IMR-90 (cell line): ENCODE results near the gene CYP24A1. TPM values are rescaled to one million over a fixed set of nuclear protein-coding genes. Genes with fewer than 3 reads are reported as not detected.

ENCODE experiments used
- ATAC-seq: fragments of 200-7000 bp; cut with Tn5 transposase; 2 replicates; pipeline ENCODE4 v1.9.1; 2020; ENCODE audit warnings: low read depth, mild to moderate bottlenecking, moderate library complexity
- BruUV-seq: library from RNA; stranded (reverse); fragments of 400-500 nt; replicated peaks from 2 replicates; lab custom pipeline; 2021; lab: Mats Ljungman, UMichigan
- CTCF ChIA-PET: fragments of 300-600 bp; formaldehyde crosslinking; extraction: SDS; loops from one replicate; lab custom pipeline; 2021; ENCODE audit warnings: antibody characterized with exemption; lab: Yijun Ruan, JAX
- POLR2A ChIA-PET: fragments of 300-600 bp; sonication (Branson Sonifier 250); formaldehyde crosslinking; loops from one replicate; lab custom pipeline; 2022; ENCODE audit warnings: antibody characterized with exemption; ENCODE audit not compliant: unreplicated experiment; lab: Charles Lee
- DNase-seq: peaks from one replicate; pipeline ENCODE4 v3.0.0; 2013
- H2AFZ ChIP-seq: replicated peaks from 2 replicates; pipeline ENCODE3; 2013; ENCODE audit warnings: low read length, mild to moderate bottlenecking; ENCODE audit not compliant: poor library complexity
- H2AK5ac ChIP-seq: 2 replicates; pipeline ENCODE4 v1.6.1; 2013; ENCODE audit warnings: low read depth, low read length, inconsistent platforms
- H2AK9ac ChIP-seq: replicated peaks from 2 replicates; pipeline ENCODE3; 2013; ENCODE audit warnings: mild to moderate bottlenecking, low read depth, low read length, moderate library complexity; ENCODE audit not compliant: poor library complexity
- H2BK120ac ChIP-seq: 2 replicates; pipeline ENCODE4 v1.6.1; 2013; ENCODE audit warnings: low read depth, low read length, inconsistent platforms
- H2BK15ac ChIP-seq: 3 replicates; pipeline ENCODE4 v1.6.1; 2013; ENCODE audit warnings: low read depth, low read length, inconsistent platforms
- H2BK20ac ChIP-seq: 2 replicates; pipeline ENCODE4 v1.6.1; 2013; ENCODE audit warnings: low read depth, mild to moderate bottlenecking, inconsistent platforms, low read length, moderate library complexity
- H2BK5ac ChIP-seq: 2 replicates; pipeline ENCODE4 v1.6.1; 2013; ENCODE audit warnings: mild to moderate bottlenecking, low read depth, low read length, inconsistent platforms; ENCODE audit not compliant: poor library complexity, severe bottlenecking
- H3K14ac ChIP-seq: replicated peaks from 2 replicates; pipeline ENCODE4 v1.6.1; 2013; ENCODE audit warnings: low read depth, low read length, inconsistent platforms
- H3K18ac ChIP-seq: 2 replicates; pipeline ENCODE4 v1.6.1; 2013; ENCODE audit warnings: low read depth, low read length, control low read depth
- H3K23ac ChIP-seq: 2 replicates; pipeline ENCODE4 v1.6.1; 2013; ENCODE audit warnings: low read depth, low read length, inconsistent platforms
- H3K27ac ChIP-seq: 2 replicates; pipeline ENCODE4 v1.5.1; 2013; ENCODE audit warnings: mild to moderate bottlenecking, control low read depth, low read length; ENCODE audit not compliant: insufficient read depth
- H3K27me3 ChIP-seq: 2 replicates; pipeline ENCODE4 v1.6.1; 2013; ENCODE audit warnings: low read length; ENCODE audit not compliant: control insufficient read depth, insufficient read depth
- H3K36me3 ChIP-seq: 2 replicates; pipeline ENCODE4 v1.6.1; 2013; ENCODE audit warnings: low read length, mixed read lengths; ENCODE audit not compliant: control insufficient read depth, insufficient read depth
- H3K4ac ChIP-seq: 2 replicates; pipeline ENCODE4 v1.6.1; 2013; ENCODE audit warnings: low read depth, low read length, inconsistent platforms
- H3K4me1 ChIP-seq: 2 replicates; pipeline ENCODE4 v1.6.1; 2013; ENCODE audit warnings: low read length, mixed read lengths; ENCODE audit not compliant: control insufficient read depth, insufficient read depth
- H3K4me2 ChIP-seq: 2 replicates; pipeline ENCODE4 v1.6.1; 2013; ENCODE audit warnings: low read depth, mild to moderate bottlenecking, control low read depth, low read length, moderate library complexity
- H3K4me3 ChIP-seq: 2 replicates; pipeline ENCODE4 v1.5.1; 2013; ENCODE audit warnings: low read depth, mild to moderate bottlenecking, control low read depth, low read length, moderate library complexity; ENCODE audit not compliant: insufficient read depth
- H3K56ac ChIP-seq: 2 replicates; pipeline ENCODE4 v1.6.1; 2013; ENCODE audit warnings: low read length, inconsistent platforms; ENCODE audit not compliant: insufficient read depth; ENCODE audit errors: extremely low read depth
- H3K79me1 ChIP-seq, 2 experiments: 2 replicates each; pipeline ENCODE4 v1.6.1; 2013; ENCODE audit warnings: low read length in 2 of 2, inconsistent platforms in 1 of 2, low read depth in 1 of 2
- H3K9ac ChIP-seq: 2 replicates; pipeline ENCODE4 v1.6.1; 2013; ENCODE audit warnings: low read depth, low read length, control low read depth
- H3K9me1 ChIP-seq: 2 replicates; pipeline ENCODE4 v1.6.1; 2013; ENCODE audit warnings: low read length, inconsistent platforms; ENCODE audit not compliant: insufficient read depth
- H3K9me3 ChIP-seq: 2 replicates; pipeline ENCODE4 v1.6.1; 2013; ENCODE audit warnings: low read length; ENCODE audit not compliant: control insufficient read depth, insufficient read depth
- H4K20me1 ChIP-seq: 2 replicates; pipeline ENCODE4 v1.6.1; 2013; ENCODE audit warnings: low read length, inconsistent platforms; ENCODE audit not compliant: insufficient read depth
- H4K5ac ChIP-seq: 2 replicates; pipeline ENCODE4 v1.6.1; 2013; ENCODE audit warnings: mild to moderate bottlenecking, low read depth, low read length, control low read depth
- H4K8ac ChIP-seq, 2 experiments: 2 replicates each; pipeline ENCODE4 v1.6.1; 2013; ENCODE audit warnings: low read depth in 2 of 2, low read length in 2 of 2, control low read depth in 1 of 2, inconsistent platforms in 1 of 2
- H4K91ac ChIP-seq: 2 replicates; pipeline ENCODE4 v1.6.1; 2013; ENCODE audit warnings: low read depth, low read length, inconsistent platforms; ENCODE audit not compliant: insufficient read depth
- BHLHE40 ChIP-seq: fragments of 150-350 bp; IDR thresholded peaks from 2 replicates; pipeline ENCODE4 v1.6.1; 2016; ENCODE audit warnings: mild to moderate bottlenecking, low read depth, low read length
- CEBPB ChIP-seq: IDR thresholded peaks from 2 replicates; pipeline ENCODE4 v1.6.1; 2012; ENCODE audit warnings: low read depth, low read length, improper control_type of control experiment
- CHD1 ChIP-seq: IDR thresholded peaks from 2 replicates; pipeline ENCODE4 v1.6.1; 2012; ENCODE audit warnings: low read depth, low read length, improper control_type of control experiment
- CTCF ChIP-seq: conservative IDR thresholded peaks from 2 replicates; pipeline ENCODE4 v1.5.1; 2012; ENCODE audit warnings: mild to moderate bottlenecking, low read depth, low read length, improper control_type of control experiment
- ELK1 ChIP-seq: fragments of 150-350 bp; IDR thresholded peaks from 2 replicates; pipeline ENCODE4 v1.6.1; 2016; ENCODE audit warnings: low read depth, mild to moderate bottlenecking, low read length, moderate library complexity, borderline replicate concordance
- FOS ChIP-seq: fragments of 150-350 bp; IDR thresholded peaks from 2 replicates; pipeline ENCODE4 v1.6.1; 2016; ENCODE audit warnings: low read depth, low read length
- MAFK ChIP-seq: IDR thresholded peaks from 2 replicates; pipeline ENCODE4 v1.6.1; 2012; ENCODE audit warnings: low read depth, low read length, improper control_type of control experiment
- MAZ ChIP-seq: IDR thresholded peaks from 2 replicates; pipeline ENCODE4 v1.6.1; 2012; ENCODE audit warnings: low read depth, mild to moderate bottlenecking, low read length, improper control_type of control experiment, moderate library complexity, borderline replicate concordance
- MXI1 ChIP-seq: IDR thresholded peaks from 2 replicates; pipeline ENCODE4 v1.6.1; 2012; ENCODE audit warnings: low read depth, mild to moderate bottlenecking, low read length, moderate library complexity, borderline replicate concordance
- POLR2A ChIP-seq: IDR thresholded peaks from 2 replicates; pipeline ENCODE4 v1.6.1; 2012; ENCODE audit warnings: mild to moderate bottlenecking, low read depth, low read length
- RAD21 ChIP-seq: IDR thresholded peaks from 2 replicates; pipeline ENCODE4 v1.6.1; 2012; ENCODE audit warnings: low read length, improper control_type of control experiment
- RCOR1 ChIP-seq: IDR thresholded peaks from 2 replicates; pipeline ENCODE4 v1.6.1; 2012; ENCODE audit warnings: mild to moderate bottlenecking, low read length, improper control_type of control experiment; ENCODE audit not compliant: insufficient replicate concordance
- RFX5 ChIP-seq: IDR thresholded peaks from 2 replicates; pipeline ENCODE4 v1.8.0; 2012; ENCODE audit warnings: low read depth, mild to moderate bottlenecking, low read length, moderate library complexity
- SMC3 ChIP-seq: fragments of 150-350 bp; IDR thresholded peaks from 2 replicates; pipeline ENCODE4 v1.6.1; 2016; ENCODE audit warnings: low read depth, mild to moderate bottlenecking, antibody characterized with exemption, low read length, moderate library complexity
- WGBS, 2 experiments: methylation state at CpG; one replicate each; pipeline versions ENCODE4 v1.1.5 to v1.1.7; 2013; ENCODE audit warnings: missing lambda C conversion rate in 2 of 2; ENCODE audit not compliant: insufficient read length in 1 of 2; ENCODE audit errors: extremely low coverage in 2 of 2; 5-methylcytosine and 5-hydroxymethylcytosine counted together
- dilution Hi-C: fragments of 300-500 bp; cut with HindIII; formaldehyde crosslinking; loops from one replicate; pipeline ENCODE4 v1.14.3; 2018; ENCODE audit warnings: low sequenced_read_pairs; ENCODE audit not compliant: unreplicated experiment
- in situ Hi-C: fragments of 300-500 bp; cut with MboI; formaldehyde crosslinking; loops from 3 replicates; pipeline ENCODE4 v1.14.3; 2019; ENCODE audit warnings: low sequenced_read_pairs, inconsistent platforms, mixed read lengths
- intact Hi-C: fragments of 100-400 bp; cut with micrococcal nuclease; formaldehyde crosslinking; loops from 2 replicates; pipeline ENCODE4 v1.10.0; 2022
- polyA plus RNA-seq, 3 experiments: library from polyadenylated mRNA; depleted of rRNA; stranded (reverse); fragments of >200 nt; gene quantifications; 2 replicates each; pipeline ENCODE4 v1.2.3, GENCODE V29; 2012; ENCODE audit warnings: low replicate concordance in 1 of 3
- total RNA-seq: library from RNA; depleted of rRNA; stranded (reverse); fragments of >200 nt; gene quantifications from 2 replicates; pipeline ENCODE4 v1.2.3, GENCODE V29; 2012
- TF ChIP-seq, protein P1 (sequence below): fragments of 150-350 bp; IDR thresholded peaks from 2 replicates; pipeline ENCODE4 v1.6.1; 2017; ENCODE audit warnings: mild to moderate bottlenecking, antibody characterized with exemption, low read length, low read depth

Gene CYP24A1
- total and polyA plus RNA-seq, 2 of the 4 experiments (the other 2 are of a cell fraction): not detected

- Histone ChIP-seq H3K27me3 (peaks cover 10% of the 10 kb centered on the region; the same call in 1 of the 2 replicates), H3K23ac (no peak overlapping the region), H3K9me3 (no peaks in the 10 kb centered on the region), H3K36me3 (no peaks in the 10 kb centered on the region), H4K5ac (no peak overlapping the region), H4K8ac (no peak overlapping the region), H3K4me2 (no peak overlapping the region), H2BK15ac (no peak overlapping the region), H3K4ac (no peak overlapping the region), H2AK5ac (no peak overlapping the region), H2BK5ac (no peak overlapping the region), H3K79me1 (no peaks in the 10 kb centered on the region), H3K27ac (no peak overlapping the region), H3K4me3 (no peak overlapping the region), H3K14ac (no peak overlapping the region), H4K91ac (no peak overlapping the region), H3K9me1 (no peaks in the 10 kb centered on the region), H2AFZ (no peak overlapping the region), H3K56ac (no peak overlapping the region), H2AK9ac (peak overlapping the region; percentile 5), H2BK120ac (no peak overlapping the region), H3K4me1 (no peaks in the 10 kb centered on the region), H2BK20ac (no peak overlapping the region), H3K9ac (no peak overlapping the region), H4K20me1 (no peaks in the 10 kb centered on the region), H3K18ac (no peak overlapping the region)
- DNase-seq (no peak), ATAC-seq (no peak)
- no TSS peak for BruUV-seq
- 31% methylated on average over 3 of the region's 7 CpGs; no CpG with 5 or more reads in 1 of the 2 experiments for WGBS, 2 experiments
- ChIA-PET CTCF (interaction anchor here (0.7 to 4.9 kb wide), 15 partner anchors 18 to 1307 kb away, joined by 3 to 66 read pairs (median 4); no protein-coding TSS in a partner anchor), POLR2A (no interaction called here)
- in situ Hi-C loops (loop anchor here (10.0 kb wide), 1 partner anchor 626 kb away; no protein-coding TSS in a partner anchor), intact Hi-C loops (no loop called here), dilution Hi-C loops (no loop called here)
- no peak for TF ChIP-seq FOS
- TF ChIP-seq MXI1: no peak
- no peak for TF ChIP-seq MAZ
- TF ChIP-seq CHD1: no peak
- no peak for TF ChIP-seq BHLHE40
- no peak for TF ChIP-seq POLR2A
- TF ChIP-seq CEBPB: no peak
- TF ChIP-seq CTCF: no peak
- TF ChIP-seq RFX5: no peak
- no peak for TF ChIP-seq ELK1
- no peak for TF ChIP-seq RCOR1
- no peak for TF ChIP-seq SMC3
- TF ChIP-seq RAD21: no peak
- TF ChIP-seq MAFK: no peak
- TF ChIP-seq, protein P1, sequence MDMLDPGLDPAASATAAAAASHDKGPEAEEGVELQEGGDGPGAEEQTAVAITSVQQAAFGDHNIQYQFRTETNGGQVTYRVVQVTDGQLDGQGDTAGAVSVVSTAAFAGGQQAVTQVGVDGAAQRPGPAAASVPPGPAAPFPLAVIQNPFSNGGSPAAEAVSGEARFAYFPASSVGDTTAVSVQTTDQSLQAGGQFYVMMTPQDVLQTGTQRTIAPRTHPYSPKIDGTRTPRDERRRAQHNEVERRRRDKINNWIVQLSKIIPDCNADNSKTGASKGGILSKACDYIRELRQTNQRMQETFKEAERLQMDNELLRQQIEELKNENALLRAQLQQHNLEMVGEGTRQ: no peak
These were observed 26.9 kb upstream of the CYP24A1 start for GRCh38 chr20:54200487-54201267.
